Motor neuron (in vitro differentiated cells): ENCODE measurements around the gene C1QL2. TPM values are rescaled to one million over a fixed set of nuclear protein-coding genes. Genes with fewer than 3 reads are reported as not detected.
A peak's percentile ranks its signal among the peaks of the same experiment; 100 is the strongest.

Experiments used
- ATAC-seq, 8 experiments: fragments of 200-7000 bp; cut with Tn5 transposase; replicated peaks in 6 of 8; 2 replicates each; pipeline ENCODE4 v1.8.0; 2021; ENCODE audit warnings: mild to moderate bottlenecking in 8 of 8, moderate library complexity in 8 of 8
- H3K27ac ChIP-seq, 2 donors: fragments of 250-450 bp; sonication (Bioruptor Pico); 2 replicates each; pipeline ENCODE4 v1.9.0; 2021; ENCODE audit warnings: antibody characterized with exemption in 2 of 2, mild to moderate bottlenecking in 2 of 2, moderate library complexity in 1 of 2
- H3K4me1 ChIP-seq, 2 donors: fragments of 250-450 bp; sonication (Bioruptor Pico); replicated peaks in 1 of 2; 2 replicates each; pipeline ENCODE4 v1.6.1; 2021; ENCODE audit warnings: antibody characterized with exemption in 2 of 2, mild to moderate bottlenecking in 2 of 2, moderate library complexity in 1 of 2
- H3K4me3 ChIP-seq, 5 donors: fragments of 250-450 bp; sonication (Bioruptor Pico); 2 replicates each; pipeline ENCODE4 v1.9.0; 2021; ENCODE audit warnings: antibody characterized with exemption in 5 of 5, mild to moderate bottlenecking in 5 of 5, moderate library complexity in 4 of 5
- WGBS, 10 experiments: fragments of 450-650 bp; shearing (Covaris generic); methylation state at CpG; one replicate each; pipeline ENCODE4 v1.0.0; 2022; 5-methylcytosine and 5-hydroxymethylcytosine counted together
- in situ Hi-C, 9 experiments: fragments of 400-800 bp; cut with MboI; loops; one replicate each; pipeline ENCODE4 v1.15.0; 2021; ENCODE audit warnings: low sequenced_read_pairs in 9 of 9, low pct_unique_long_range_greater_than_20kb in 2 of 9; ENCODE audit not compliant: unreplicated experiment in 9 of 9
- total RNA-seq, 8 experiments: library from RNA; unstranded; fragments of 300-600 nt; gene quantifications; 2 replicates each; pipeline versions ENCODE4 v1.2.3 to v1.2.4, GENCODE V29; 2022

Gene C1QL2
- total RNA-seq, 8 experiments from 2014 or later: 0.08 to 0.85 (median 0.18) TPM; not detected in 2

GRCh38 chr2:119177171-119177837, 18.8 kb upstream of the C1QL2 start:
- 24 to 100% (median 70%) methylated on average over 1 to 4 of the region's 12 CpGs; no CpG with 5 or more reads in 3 of the 10 experiments for WGBS, 10 experiments
- no peak overlapping the region for H3K4me3 ChIP-seq
- in situ Hi-C loops: loop anchor here in 1 of 9 experiments (25.0 kb wide), 2 partner anchors 165 to 290 kb away; no protein-coding TSS in a partner anchor
- H3K4me1 ChIP-seq: no peaks in the 10 kb centered on the region
- no peak for ATAC-seq
- H3K27ac ChIP-seq: no peak overlapping the region

- in situ Hi-C loops: loop anchor here in 1 of 9 experiments (25.0 kb wide), 2 partner anchors 163 to 288 kb away; no protein-coding TSS in a partner anchor
- Histone ChIP-seq H3K4me3 (no peak overlapping the region), H3K4me1 (no peaks in the 10 kb centered on the region), H3K27ac (no peak overlapping the region)
- no peak for ATAC-seq
- WGBS, 10 experiments: 0 to 96% (median 81%) methylated on average over 1 to 8 of the region's 10 CpGs; no CpG with 5 or more reads in 2 of the 10 experiments
Measured at GRCh38 chr2:119175517-119175916, 17.0 kb upstream of the C1QL2 start.

DNA sequence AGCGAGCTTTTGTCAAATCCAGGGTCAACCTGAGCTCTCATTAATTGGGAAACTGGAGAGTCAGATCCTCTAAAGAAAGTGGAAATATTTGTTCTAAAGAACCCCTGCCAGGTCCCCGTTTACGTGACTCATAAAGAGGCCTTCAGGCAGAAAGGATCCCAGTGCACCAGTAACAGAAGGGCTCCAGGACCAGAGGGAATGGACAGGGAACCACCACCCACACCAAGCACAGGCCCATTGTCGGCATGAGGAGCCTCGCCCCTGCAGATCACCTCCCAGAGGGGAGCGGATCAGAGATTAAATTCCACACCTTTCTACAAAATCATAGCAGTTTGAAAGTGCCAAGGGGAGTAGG, 16.4 kb upstream of the C1QL2 start:
- 0 to 100% (median 72%) methylated on average over 1 to 5 of the region's 6 CpGs; no CpG with 5 or more reads in 1 of the 10 experiments for WGBS, 10 experiments
- Histone ChIP-seq H3K27ac (no peak overlapping the region), H3K4me3 (no peak overlapping the region), H3K4me1 (no peaks in the 10 kb centered on the region)
- in situ Hi-C loops: loop anchor here in 2 of 9 experiments (25.0 kb wide), 2 partner anchors 163 to 288 kb away; no protein-coding TSS in a partner anchor
- no peak for ATAC-seq

GRCh38 chr2:119174216-119174992, 15.9 kb upstream of the C1QL2 start:
- peak in 5 of 8 experiments; percentile 15 to 92 (median 67) for ATAC-seq
- in situ Hi-C loops: loop anchor here in 1 of 9 experiments (25.0 kb wide), 1 partner anchor 287 kb away; no protein-coding TSS in a partner anchor
- Histone ChIP-seq H3K27ac (no peak overlapping the region), H3K4me1 (no peaks in the 10 kb centered on the region), H3K4me3 (no peak overlapping the region)
- 10 to 83% (median 57%) methylated on average over 4 to 13 of the region's 22 CpGs; no CpG with 5 or more reads in 1 of the 10 experiments for WGBS, 10 experiments

DNA sequence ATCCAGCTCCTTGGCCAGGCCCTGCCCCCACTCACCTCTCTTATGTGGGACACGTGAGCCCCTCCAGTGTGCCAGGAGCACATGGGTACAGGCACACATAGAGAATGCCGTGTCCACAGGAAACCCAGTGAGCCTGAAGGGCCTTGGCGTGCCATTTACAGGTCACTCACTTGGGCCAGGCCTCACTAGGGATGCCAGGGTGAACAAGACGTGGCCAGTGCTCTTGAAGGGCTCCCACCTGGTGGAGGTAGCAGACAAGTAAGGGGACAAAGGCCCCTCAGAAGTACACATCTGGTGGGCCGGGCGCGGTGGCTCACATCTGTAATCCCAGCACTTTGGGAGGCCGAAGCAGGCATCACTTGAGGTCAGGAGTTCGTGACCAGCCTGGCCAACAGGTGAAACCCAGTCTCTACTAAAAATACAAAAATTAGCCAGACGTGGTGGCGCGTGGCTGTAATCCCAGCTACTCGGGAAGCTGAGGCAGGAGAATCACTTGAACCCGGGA, 15.1 kb upstream of the C1QL2 start:
- in situ Hi-C loops: loop anchor here in 1 of 9 experiments (25.0 kb wide), 1 partner anchor 286 kb away; no protein-coding TSS in a partner anchor
- 43 to 100% (median 67%) methylated on average over 1 to 4 of the region's 14 CpGs; no CpG with 5 or more reads in 7 of the 10 experiments for WGBS, 10 experiments
- H3K4me1 ChIP-seq: no peaks in the 10 kb centered on the region
- H3K4me3 ChIP-seq: no peak overlapping the region
- ATAC-seq: no peak
- H3K27ac ChIP-seq: no peak overlapping the region

DNA sequence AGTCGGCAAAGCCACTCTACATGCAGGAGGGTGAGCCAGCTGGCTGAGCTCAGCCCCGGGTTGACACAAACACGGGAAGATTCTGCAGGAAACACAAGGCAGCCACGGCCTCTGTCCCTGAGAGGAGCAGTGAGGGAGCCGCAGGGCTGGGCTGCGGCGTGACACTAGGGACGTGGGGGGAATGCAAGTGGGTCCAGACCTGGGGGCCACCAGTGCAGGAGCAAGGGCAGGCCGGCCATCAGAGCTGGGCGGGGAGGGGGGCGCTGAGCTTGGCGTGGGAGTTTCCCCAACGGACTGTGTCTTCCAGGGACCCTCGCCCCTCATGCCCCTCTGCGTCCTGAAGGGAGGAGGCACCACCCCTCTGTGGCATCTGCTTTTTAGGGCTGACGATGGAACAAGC, 12.0 kb upstream of the C1QL2 start:
- no peak overlapping the region for H3K4me3 ChIP-seq
- WGBS, 10 experiments: 20 to 66% (median 40%) methylated on average over 1 to 7 of the region's 16 CpGs; no CpG with 5 or more reads in 7 of the 10 experiments
- in situ Hi-C loops: loop anchor here in 1 of 9 experiments (25.0 kb wide), 1 partner anchor 283 kb away; no protein-coding TSS in a partner anchor
- H3K27ac ChIP-seq: no peak overlapping the region
- no peaks in the 10 kb centered on the region for H3K4me1 ChIP-seq
- ATAC-seq: peak in 1 of 8 experiments; percentile 57

DNA sequence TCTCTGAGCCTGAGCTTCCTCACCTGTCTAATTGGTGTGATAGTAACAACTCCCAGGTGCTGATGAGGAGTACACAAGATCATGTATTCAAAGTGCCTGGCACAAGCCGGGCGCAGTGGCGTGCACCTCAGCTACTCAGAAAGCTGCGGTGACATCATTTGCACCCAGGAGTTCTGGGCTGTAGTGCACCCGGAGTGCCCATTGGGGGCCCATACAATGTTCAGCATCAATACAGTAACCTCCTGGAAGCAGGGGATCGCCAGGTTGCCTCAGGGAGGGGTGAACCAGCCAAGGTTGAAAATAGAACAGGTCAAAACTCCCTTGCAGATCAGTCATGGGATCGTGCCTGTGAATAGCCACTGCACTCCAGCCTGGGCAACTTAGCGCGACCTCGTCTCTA, 11.2 kb upstream of the C1QL2 start:
- WGBS, 10 experiments: 56 to 100% (median 87%) methylated on average over 1 to 8 of the region's 10 CpGs; no CpG with 5 or more reads in 6 of the 10 experiments
- no peaks in the 10 kb centered on the region for H3K4me1 ChIP-seq
- ATAC-seq: peak in 1 of 8 experiments; percentile 26
- no peak overlapping the region for H3K4me3 ChIP-seq
- no peak overlapping the region for H3K27ac ChIP-seq
- in situ Hi-C loops: loop anchor here in 1 of 9 experiments (25.0 kb wide), 1 partner anchor 282 kb away; no protein-coding TSS in a partner anchor

GRCh38 chr2:119160361-119160990, 1.9 kb upstream of the C1QL2 start:
- Histone ChIP-seq H3K4me3 (no peak overlapping the region), H3K4me1 (peaks cover 3 to 6% of the 10 kb centered on the region in 2 donors), H3K27ac (no peak overlapping the region)
- WGBS, 10 experiments: 0 to 80% (median 45%) methylated on average over 1 to 6 of the region's 9 CpGs
- no peak for ATAC-seq
- in situ Hi-C loops: loop anchor here in 1 of 9 experiments (25.0 kb wide), 1 partner anchor 273 kb away; no protein-coding TSS in a partner anchor

- peaks cover 3 to 10% of the 10 kb centered on the region in 2 donors for H3K4me1 ChIP-seq
- peak overlapping the region; percentile 16 to 38 (median 31) for H3K4me3 ChIP-seq
- in situ Hi-C loops: loop anchor here in 1 of 9 experiments (25.0 kb wide), 1 partner anchor 271 kb away; no protein-coding TSS in a partner anchor
- no peak overlapping the region for H3K27ac ChIP-seq
- peak in 5 of 8 experiments; percentile 2 to 14 (median 11) for ATAC-seq
- WGBS, 10 experiments: 0% methylated on average over 3 of the region's 78 CpGs; no CpG with 5 or more reads in 9 of the 10 experiments
Measured at GRCh38 chr2:119157850-119158511, 570 bp downstream of the C1QL2 start.

GRCh38 chr2:119156891-119157773, 1.4 kb downstream of the C1QL2 start:
- in situ Hi-C loops: loop anchor here in 1 of 9 experiments (25.0 kb wide), 1 partner anchor 270 kb away; no protein-coding TSS in a partner anchor
- WGBS, 10 experiments: 0 to 15% (median 5%) methylated on average over 4 to 24 of the region's 58 CpGs; no CpG with 5 or more reads in 6 of the 10 experiments
- Histone ChIP-seq H3K27ac (no peak overlapping the region), H3K4me3 (no peak overlapping the region), H3K4me1 (peaks cover 3 to 10% of the 10 kb centered on the region in 2 donors)
- peak in 1 of 8 experiments; percentile 17 for ATAC-seq
